Activated CD4-positive, alpha-beta T cell treated with anti-CD3 and anti-CD28 coated beads, Interleukin-2, Interleukin-6, amounts not matched to agents 100 ng/mL and 50 ng/mL, durations not matched to agents 16 hours and 8 hours (primary cell): ENCODE measurements around the gene CT47A1.
"Not testable (repeated sequence)": the region's sequence is repeated elsewhere in the genome, so short reads cannot be mapped to it uniquely, and the experiment has no call there.

ENCODE experiments used
- DNase-seq: peaks from one replicate; pipeline ENCODE4 v3.0.0-alpha.2; 2020

Gene CT47A1

GRCh38 chrX:120985660-120986059 lies at the start of gene CT47A1:
Gene CT47A1 (minus strand): TSS chrX:120985760. CDS start chrX:120985529, 231 bp downstream.
- not testable (repeated sequence) for DNase-seq

DNA sequence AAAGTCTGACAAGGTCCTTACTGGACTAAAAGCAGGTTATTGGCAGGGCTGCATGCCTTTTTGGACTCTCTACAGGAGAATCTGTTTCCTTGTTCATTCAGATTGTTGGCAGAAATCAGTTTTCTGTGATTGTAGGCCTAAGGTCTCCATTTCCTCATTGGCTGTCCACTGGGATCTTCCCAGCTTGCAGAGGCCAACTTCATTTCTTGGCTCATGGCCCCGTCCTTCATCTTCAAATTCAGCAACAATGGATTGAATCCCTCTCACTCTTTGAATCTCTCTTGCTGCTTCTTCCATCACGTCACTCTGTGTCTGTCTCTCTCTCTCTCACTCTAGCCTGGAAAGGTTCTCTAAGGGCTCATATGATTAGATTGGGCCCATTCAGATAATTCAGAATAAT lies 47.0 kb upstream of the CT47A1 start:
- no peak for DNase-seq

DNA sequence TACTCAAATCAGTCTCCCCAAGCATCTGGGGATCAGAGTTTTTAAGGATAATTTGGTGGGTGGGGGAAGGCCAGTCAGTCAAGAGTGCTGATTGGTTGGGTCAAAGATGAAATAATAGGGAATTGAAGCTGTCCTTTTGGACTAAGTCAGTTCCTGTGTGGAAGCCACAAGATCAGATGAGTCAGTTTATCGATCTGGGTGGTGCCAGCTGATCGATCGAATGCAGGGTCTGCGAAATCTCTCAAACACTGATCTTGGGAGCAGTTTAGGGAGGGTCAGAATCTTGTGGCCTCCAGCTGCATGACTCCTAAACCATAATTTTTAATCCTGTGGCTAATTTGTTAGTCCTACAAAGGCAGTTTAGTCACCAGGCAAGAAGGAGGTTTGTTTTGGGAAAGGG lies 44.5 kb upstream of the CT47A1 start:
- DNase-seq = no peak

DNA sequence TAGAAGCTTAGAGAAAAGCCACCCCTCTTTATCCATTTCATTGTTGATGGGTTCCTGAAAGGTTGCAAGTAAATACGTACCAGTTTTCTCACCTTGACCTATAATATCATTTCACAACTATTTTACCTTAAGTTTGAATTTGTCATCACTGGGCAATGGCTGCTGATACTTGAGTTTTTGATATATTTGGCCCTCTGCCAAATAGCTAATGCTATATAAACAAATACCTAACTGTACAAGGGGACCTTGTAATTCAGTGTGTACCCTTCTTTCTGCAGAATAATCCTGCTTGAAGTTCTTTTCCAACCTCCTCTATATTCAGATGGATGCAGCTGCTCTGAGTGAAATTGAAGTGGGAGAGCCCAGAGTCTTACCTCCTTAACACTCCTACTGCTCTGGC lies 42.9 kb upstream of the CT47A1 start:
- no peak for DNase-seq

- DNase-seq = no peak
These were observed 29.3 kb upstream of the CT47A1 start for GRCh38 chrX:121014826-121015225.

DNA sequence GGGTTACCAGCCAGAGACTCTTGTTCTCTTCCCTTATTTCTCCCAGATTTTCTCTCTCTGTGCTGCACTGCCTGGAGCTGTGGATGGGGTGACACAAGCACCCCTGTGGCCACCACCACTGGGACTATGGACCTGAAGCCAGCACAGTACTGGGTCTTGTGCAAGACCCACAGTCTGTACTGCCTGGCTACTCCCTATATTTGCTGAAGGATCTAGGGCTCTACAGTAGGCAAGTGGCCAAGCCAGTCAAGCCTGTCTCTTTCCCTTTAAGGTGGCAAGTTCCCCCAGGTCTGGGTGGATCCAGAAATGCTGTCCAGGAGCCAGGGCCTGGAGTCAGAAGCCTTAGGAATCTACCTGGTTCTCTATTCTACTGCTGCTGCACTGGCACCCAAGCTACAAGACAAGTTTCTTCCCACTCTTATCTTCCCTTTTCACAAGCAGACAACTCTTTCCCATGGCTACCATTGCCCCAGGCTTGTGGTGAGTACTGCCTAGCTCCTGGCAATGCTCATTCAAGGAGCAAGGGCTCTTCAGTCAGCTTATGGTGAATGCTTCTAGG lies 28.4 kb upstream of the CT47A1 start:
- DNase-seq = no peak

GRCh38 chrX:121011254-121011653 lies 25.7 kb upstream of the CT47A1 start:
- no peak for DNase-seq

DNA sequence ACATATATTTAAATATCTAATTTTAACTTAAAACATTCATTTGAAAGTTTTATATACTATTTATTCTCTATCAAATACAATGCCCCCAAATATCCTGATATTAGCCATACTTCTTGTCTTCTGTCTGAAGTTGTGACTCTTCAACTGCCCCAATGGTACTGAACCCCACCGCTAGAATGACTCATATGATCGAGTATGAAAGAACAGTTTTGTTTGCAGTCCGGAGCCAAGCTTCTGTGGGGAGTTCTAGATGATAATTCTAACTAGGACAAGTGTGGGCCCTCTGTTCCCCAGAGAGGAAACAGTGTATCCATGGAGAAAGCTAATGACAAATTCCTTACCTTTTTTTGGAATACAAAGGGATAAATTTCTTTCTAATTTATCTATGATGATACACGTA lies 24.7 kb upstream of the CT47A1 start:
- DNase-seq = no peak

GRCh38 chrX:121009764-121010163 lies 24.2 kb upstream of the CT47A1 start:
- DNase-seq = no peak

GRCh38 chrX:121008920-121009319 lies 23.4 kb upstream of the CT47A1 start:
- no peak for DNase-seq

DNA sequence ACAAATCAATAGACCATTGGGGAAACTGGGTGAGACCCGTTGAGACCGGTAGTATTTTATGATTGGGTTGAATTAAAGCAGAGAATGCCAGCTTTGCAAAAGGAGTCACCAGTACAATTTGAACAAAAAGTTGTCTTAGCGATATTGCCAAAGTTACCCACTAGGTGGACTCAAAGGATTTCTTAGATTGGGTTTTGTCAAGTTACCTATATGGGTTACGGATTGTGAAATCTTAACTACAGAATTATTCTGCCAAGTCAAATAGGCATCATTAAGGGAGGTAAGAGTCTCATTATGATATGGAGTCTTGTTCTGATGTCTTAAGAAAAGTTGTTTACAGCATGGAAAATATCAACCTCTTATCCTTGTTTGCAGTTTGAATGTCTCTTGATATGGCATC lies 15.0 kb upstream of the CT47A1 start:
- DNase-seq = peak; percentile 28

DNA sequence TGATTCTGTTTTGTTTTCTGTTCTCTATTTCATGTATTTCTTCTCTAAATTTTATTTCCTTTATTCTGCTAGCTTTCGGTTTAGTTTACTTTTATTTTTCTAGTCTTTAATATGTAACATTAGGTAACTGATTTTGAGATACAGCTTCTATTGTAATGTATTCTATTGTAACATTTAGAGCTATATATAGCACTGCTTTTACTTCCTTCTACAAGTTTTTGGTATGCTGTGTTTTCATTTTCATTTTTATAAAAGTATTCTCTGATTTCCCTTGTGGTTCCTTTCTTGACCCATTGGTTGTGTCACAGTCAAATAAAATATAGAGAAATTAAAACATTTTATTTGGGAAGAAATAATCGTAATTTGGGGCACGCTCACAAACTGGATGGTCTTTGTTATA lies 13.9 kb upstream of the CT47A1 start:
- DNase-seq = no peak

DNA sequence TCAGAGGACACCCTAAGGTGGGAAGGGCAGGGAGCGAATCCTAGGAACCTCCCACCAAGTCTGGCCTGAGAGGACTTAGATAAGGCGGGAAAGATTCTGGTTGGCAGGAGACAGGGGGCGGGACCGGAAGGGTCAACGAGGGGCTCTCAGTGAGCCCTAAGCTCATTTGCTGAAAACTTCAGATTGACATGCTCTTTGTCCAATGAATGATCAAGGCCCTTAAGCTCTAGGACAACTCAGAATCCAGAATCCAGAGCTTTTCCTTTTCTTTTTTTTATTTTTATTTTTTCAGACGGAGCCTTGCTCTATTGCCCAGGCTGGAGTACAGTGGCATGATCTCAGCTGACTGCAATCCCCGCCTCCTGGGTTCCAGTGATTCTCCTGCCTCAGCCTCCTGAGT lies 29.1 kb downstream of the CT47A1 start, which contains the start of gene CT47A7:
Gene CT47A7, minus strand, starts transcription at position 101 of the 400 bp plus-strand sequence. CDS start 255 bp downstream, outside the sequence.
- DNase-seq = not testable (repeated sequence)
